Neuronal stem cell (in vitro differentiated cells): ENCODE measurements around the gene CCNJ.

Experiments
- DNase-seq: peaks from one replicate; pipeline ENCODE4 v3.0.0-alpha.2; 2013; ENCODE audit warnings: low spot score
- H2AFZ ChIP-seq: one replicate; pipeline ENCODE4 v1.6.1; 2013; ENCODE audit warnings: mild to moderate bottlenecking, low read length, inconsistent platforms
- H2AK5ac ChIP-seq: 2 replicates; pipeline ENCODE4 v1.6.1; 2013; ENCODE audit warnings: low read depth, mild to moderate bottlenecking, inconsistent platforms, low read length, moderate library complexity, mixed read lengths
- H2BK120ac ChIP-seq: 2 replicates; pipeline ENCODE4 v1.6.1; 2013; ENCODE audit warnings: low read depth, mild to moderate bottlenecking, inconsistent platforms, low read length, moderate library complexity, mixed read lengths
- H2BK12ac ChIP-seq: one replicate; pipeline ENCODE4 v1.6.1; 2013; ENCODE audit warnings: low read length, inconsistent platforms
- H2BK15ac ChIP-seq: 2 replicates; pipeline ENCODE4 v1.6.1; 2013; ENCODE audit warnings: mild to moderate bottlenecking, low read length, inconsistent platforms, mixed read lengths
- H2BK5ac ChIP-seq: one replicate; pipeline ENCODE4 v1.6.1; 2013; ENCODE audit warnings: inconsistent platforms, mild to moderate bottlenecking, low read length, moderate library complexity
- H3K14ac ChIP-seq: one replicate; pipeline ENCODE4 v1.6.1; 2013; ENCODE audit warnings: low read length, inconsistent platforms
- H3K18ac ChIP-seq: 2 replicates; pipeline ENCODE4 v1.6.1; 2013; ENCODE audit warnings: low read length, inconsistent platforms
- H3K23ac ChIP-seq: 2 replicates; pipeline ENCODE4 v1.6.1; 2013; ENCODE audit warnings: low read depth, mild to moderate bottlenecking, mixed read lengths, low read length, inconsistent platforms; ENCODE audit not compliant: poor library complexity
- H3K27ac ChIP-seq: replicated peaks from 3 replicates; pipeline ENCODE4 v1.5.1; 2013; ENCODE audit warnings: low read length, inconsistent platforms
- H3K27me3 ChIP-seq, 3 experiments: 2 replicates each; pipeline ENCODE4 v1.6.1; 2013; ENCODE audit warnings: low read length in 3 of 3, mild to moderate bottlenecking in 2 of 3, inconsistent platforms in 1 of 3, low read depth in 1 of 3, mixed read lengths in 1 of 3, moderate library complexity in 1 of 3; ENCODE audit not compliant: control insufficient read depth in 3 of 3, insufficient read depth in 3 of 3
- H3K36me3 ChIP-seq, 2 donors: replicated peaks in 1 of 2; 2 replicates each; pipeline ENCODE4 v1.6.1; 2013; ENCODE audit warnings: low read length in 2 of 2; ENCODE audit not compliant: control insufficient read depth in 2 of 2, insufficient read depth in 2 of 2
- H3K4ac ChIP-seq: 2 replicates; pipeline ENCODE4 v1.6.1; 2013; ENCODE audit warnings: inconsistent platforms, mild to moderate bottlenecking, low read length, moderate library complexity
- H3K4me1 ChIP-seq, 2 donors: 1 replicate in 1 of 2; 2 replicates in 1 of 2; pipeline ENCODE4 v1.6.1; 2013; ENCODE audit warnings: low read length in 2 of 2, low read depth in 1 of 2; ENCODE audit not compliant: control insufficient read depth in 2 of 2, insufficient read depth in 1 of 2
- H3K4me2 ChIP-seq: one replicate; pipeline ENCODE4 v1.6.1; 2013; ENCODE audit warnings: mild to moderate bottlenecking, low read length, inconsistent platforms; ENCODE audit not compliant: insufficient read depth, poor library complexity, severe bottlenecking
- H3K4me3 ChIP-seq, 2 donors: 2 replicates each; pipeline ENCODE4 v1.5.1; 2013; ENCODE audit warnings: low read length in 2 of 2, mild to moderate bottlenecking in 2 of 2, inconsistent platforms in 1 of 2, moderate library complexity in 1 of 2
- H3K79me1 ChIP-seq: one replicate; pipeline ENCODE4 v1.6.1; 2013; ENCODE audit warnings: low read depth, mild to moderate bottlenecking, inconsistent platforms, low read length, moderate library complexity
- H3K9ac ChIP-seq: one replicate; pipeline ENCODE4 v1.6.1; 2013; ENCODE audit warnings: mild to moderate bottlenecking, low read depth, low read length, inconsistent platforms; ENCODE audit not compliant: poor library complexity
- H3K9me3 ChIP-seq, 2 donors: replicated peaks in 1 of 2; 2 replicates each; pipeline versions ENCODE3 to v1.6.1; 2013; ENCODE audit warnings: low read length in 2 of 2, mild to moderate bottlenecking in 2 of 2, inconsistent platforms in 1 of 2, low read depth in 1 of 2, mixed read lengths in 1 of 2, moderate library complexity in 1 of 2; ENCODE audit not compliant: control insufficient read depth in 2 of 2, insufficient read depth in 1 of 2
- H4K8ac ChIP-seq: one replicate; pipeline ENCODE4 v1.6.1; 2013; ENCODE audit warnings: low read depth, mild to moderate bottlenecking, inconsistent platforms, low read length, moderate library complexity
- H4K91ac ChIP-seq: one replicate; pipeline ENCODE4 v1.6.1; 2013; ENCODE audit warnings: low read length, low read depth, mild to moderate bottlenecking, inconsistent platforms; ENCODE audit not compliant: poor library complexity
- WGBS, 2 donors: extraction: QIAGEN DNeasy Blood & Tissue Kit; methylation state at CpG; one replicate each; pipeline ENCODE4 v1.1.7; 2013; ENCODE audit warnings: missing lambda C conversion rate in 2 of 2, mixed read lengths in 1 of 2; ENCODE audit not compliant: insufficient read length in 2 of 2, insufficient replicate concordance in 1 of 2; ENCODE audit errors: extremely low coverage in 2 of 2; 5-methylcytosine and 5-hydroxymethylcytosine counted together

CCNJ gene

DNA sequence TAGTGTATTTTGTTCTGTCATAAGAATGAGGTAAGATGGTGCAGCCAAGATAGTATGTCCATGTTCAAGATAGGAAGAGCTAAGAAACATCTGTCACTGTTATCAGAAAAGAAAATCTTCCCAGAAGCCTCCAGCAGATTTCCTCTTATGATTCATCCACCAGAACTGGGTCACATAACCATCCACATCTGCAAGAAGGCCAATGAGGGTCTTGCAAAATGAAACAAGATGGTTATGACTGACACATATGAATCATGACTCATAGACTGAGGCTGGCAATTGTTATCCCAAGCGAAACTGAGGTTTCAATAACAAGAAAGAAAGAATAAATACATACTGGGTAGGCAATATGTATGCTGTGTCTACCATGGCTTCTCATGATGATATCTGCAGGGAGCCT lies 30.3 kb downstream of the CCNJ start:
- Histone ChIP-seq H4K91ac (no peak overlapping the region), H3K9me3 (no peaks in the 10 kb centered on the region), H2AFZ (no peak overlapping the region), H4K8ac (no peak overlapping the region), H3K4me3 (no peak overlapping the region), H2BK15ac (no peak overlapping the region), H3K79me1 (no peaks in the 10 kb centered on the region), H3K14ac (no peak overlapping the region), H3K4me1 (no peaks in the 10 kb centered on the region), H2BK5ac (no peak overlapping the region), H3K27ac (no peak overlapping the region), H3K4ac (no peak overlapping the region), H2BK120ac (no peak overlapping the region), H3K36me3 (no peaks in the 10 kb centered on the region), H2AK5ac (no peak overlapping the region), H3K23ac (no peak overlapping the region), H3K4me2 (no peak overlapping the region), H3K18ac (no peak overlapping the region), H3K9ac (no peak overlapping the region), H3K27me3 (no peaks in the 10 kb centered on the region), H2BK12ac (no peak overlapping the region)
- DNase-seq = no peak
- WGBS, 2 donors = no CpG with 5 or more reads among the region's 1 CpG

DNA sequence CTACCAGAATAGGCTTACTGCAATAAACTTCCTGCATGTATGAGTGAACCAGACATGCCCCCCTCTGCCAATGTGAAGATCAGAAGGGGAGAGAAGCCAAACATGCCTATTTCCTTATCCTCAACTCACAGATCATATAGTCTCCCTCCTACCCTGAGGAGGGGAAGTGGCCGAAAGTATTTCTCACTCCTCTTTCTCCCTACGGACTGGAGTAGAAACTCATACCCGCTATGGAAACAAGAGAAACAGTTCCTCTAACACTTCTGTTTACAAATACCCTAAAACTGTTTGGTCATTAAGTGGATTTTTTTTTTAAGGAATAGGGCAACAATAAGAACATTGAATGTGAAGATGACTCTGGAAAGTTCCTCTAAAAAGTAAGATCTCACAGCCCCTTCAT lies 31.4 kb downstream of the CCNJ start:
- Histone ChIP-seq H3K9ac (no peak overlapping the region), H3K9me3 (no peaks in the 10 kb centered on the region), H3K27ac (no peak overlapping the region), H4K8ac (no peak overlapping the region), H3K4ac (no peak overlapping the region), H2BK12ac (no peak overlapping the region), H3K79me1 (no peaks in the 10 kb centered on the region), H3K27me3 (no peaks in the 10 kb centered on the region), H3K4me3 (no peak overlapping the region), H2BK15ac (no peak overlapping the region), H3K18ac (no peak overlapping the region), H2AFZ (no peak overlapping the region), H2BK5ac (no peak overlapping the region), H2BK120ac (no peak overlapping the region), H3K4me2 (no peak overlapping the region), H3K4me1 (no peaks in the 10 kb centered on the region), H4K91ac (no peak overlapping the region), H3K23ac (no peak overlapping the region), H2AK5ac (no peak overlapping the region), H3K36me3 (no peaks in the 10 kb centered on the region), H3K14ac (no peak overlapping the region)
- DNase-seq = no peak
- WGBS, 2 donors = no CpG with 5 or more reads among the region's 3 CpGs

DNA sequence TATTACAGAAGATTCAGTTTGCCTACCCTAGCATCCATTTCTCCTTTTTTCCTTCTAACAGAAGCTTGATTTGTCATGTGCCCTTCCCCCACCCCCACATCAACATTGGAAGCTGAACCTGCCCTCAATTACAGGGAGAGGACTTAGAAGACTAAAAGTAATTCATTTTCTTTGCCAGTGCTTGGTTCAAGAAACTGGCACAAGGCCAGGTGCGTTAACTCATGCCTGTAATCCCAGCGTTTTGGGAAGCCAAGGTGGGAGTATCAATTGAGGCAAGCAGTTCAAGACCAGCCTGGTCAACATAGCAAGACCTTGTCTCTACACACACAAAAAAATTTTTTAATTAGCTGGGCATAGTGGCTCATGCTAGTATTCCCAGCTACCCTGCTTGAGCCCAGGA lies 32.6 kb downstream of the CCNJ start:
- Histone ChIP-seq H3K27me3 (no peaks in the 10 kb centered on the region), H3K36me3 (no peaks in the 10 kb centered on the region), H2BK15ac (no peak overlapping the region), H3K4me2 (no peak overlapping the region), H3K9ac (no peak overlapping the region), H4K8ac (no peak overlapping the region), H3K4me3 (no peak overlapping the region), H2BK12ac (no peak overlapping the region), H3K27ac (no peak overlapping the region), H2BK5ac (no peak overlapping the region), H3K9me3 (no peaks in the 10 kb centered on the region), H4K91ac (no peak overlapping the region), H3K14ac (no peak overlapping the region), H3K4me1 (no peaks in the 10 kb centered on the region), H3K18ac (no peak overlapping the region), H3K23ac (no peak overlapping the region), H2AK5ac (no peak overlapping the region), H3K4ac (no peak overlapping the region), H2BK120ac (no peak overlapping the region), H3K79me1 (no peaks in the 10 kb centered on the region), H2AFZ (no peak overlapping the region)
- DNase-seq = no peak
- no CpG with 5 or more reads among the region's 2 CpGs for WGBS, 2 donors

DNA sequence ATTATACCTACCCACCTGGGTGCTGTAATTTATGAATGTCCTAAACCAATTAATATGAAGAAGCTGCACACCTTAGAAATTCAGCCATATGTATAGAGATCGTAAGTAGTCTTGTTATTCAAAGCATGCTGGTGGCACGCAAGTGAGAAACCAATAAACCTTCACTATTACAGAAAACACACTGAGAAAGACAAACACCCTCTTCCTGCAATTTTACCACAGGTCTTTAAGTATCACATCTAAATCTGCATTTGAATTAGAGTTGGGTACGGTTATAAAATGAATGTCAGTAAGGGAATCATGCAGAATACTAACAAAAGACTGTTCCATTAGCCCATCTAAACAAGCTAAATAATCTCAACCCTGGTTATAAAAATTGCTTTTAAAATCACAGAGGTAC lies 33.8 kb downstream of the CCNJ start:
- no peak overlapping the region for H3K23ac ChIP-seq
- no peaks in the 10 kb centered on the region for H3K4me1 ChIP-seq
- no peak overlapping the region for H4K8ac ChIP-seq
- H3K4me2 ChIP-seq = no peak overlapping the region
- no peak overlapping the region for H2AFZ ChIP-seq
- no peak for DNase-seq
- no peak overlapping the region for H2AK5ac ChIP-seq
- H3K4me3 ChIP-seq = no peak overlapping the region
- H3K79me1 ChIP-seq = no peaks in the 10 kb centered on the region
- H4K91ac ChIP-seq = no peak overlapping the region
- H3K27ac ChIP-seq = no peak overlapping the region
- no peak overlapping the region for H3K18ac ChIP-seq
- H3K9ac ChIP-seq = no peak overlapping the region
- no peak overlapping the region for H2BK15ac ChIP-seq
- WGBS, 2 donors = no CpG with 5 or more reads among the region's 3 CpGs
- no peak overlapping the region for H2BK5ac ChIP-seq
- no peaks in the 10 kb centered on the region for H3K27me3 ChIP-seq
- no peak overlapping the region for H2BK12ac ChIP-seq
- H3K36me3 ChIP-seq = no peaks in the 10 kb centered on the region
- H3K4ac ChIP-seq = no peak overlapping the region
- H3K14ac ChIP-seq = no peak overlapping the region
- no peak overlapping the region for H2BK120ac ChIP-seq
- no peaks in the 10 kb centered on the region for H3K9me3 ChIP-seq
